Measurements from ENCODE around the gene ARHGAP42. TPM values are rescaled to one million over a fixed set of nuclear protein-coding genes. Genes with fewer than 3 reads are reported as not detected.
A peak's percentile ranks its signal among the peaks of the same experiment; 100 is the strongest.

Gene ARHGAP42
- polyA plus RNA-seq, 3 donors from 2014 or later, result 0.27 to 1.2 (median 0.74) TPM

GRCh38 chr11:100857236-100858005 lies 170.3 kb downstream of the ARHGAP42 start:
- H3K27ac Mint-ChIP-seq, result no peak overlapping the region
- H3K36me3 Mint-ChIP-seq, result no peaks in the 10 kb centered on the region
- no peaks in the 10 kb centered on the region for H3K27me3 Mint-ChIP-seq (ENCODE audit: low read depth in 3 of 3)
- no peak for DNase-seq
- H3K4me1 Mint-ChIP-seq, result no peaks in the 10 kb centered on the region
- H3K9me3 Mint-ChIP-seq, result no peaks in the 10 kb centered on the region
- H3K4me3 Mint-ChIP-seq, result no peak overlapping the region

GRCh38 chr11:100860318-100861155 lies 173.4 kb downstream of the ARHGAP42 start:
- H3K4me1 Mint-ChIP-seq, result peaks cover 6 to 7% of the 10 kb centered on the region in 2 donors
- no peaks in the 10 kb centered on the region for H3K9me3 Mint-ChIP-seq
- no peak overlapping the region for H3K4me3 Mint-ChIP-seq
- DNase-seq, result no peak
- H3K36me3 Mint-ChIP-seq, result no peaks in the 10 kb centered on the region
- no peak overlapping the region for H3K27ac Mint-ChIP-seq
- H3K27me3 Mint-ChIP-seq (ENCODE audit: low read depth in 3 of 3), result no peaks in the 10 kb centered on the region

- no peaks in the 10 kb centered on the region for H3K9me3 Mint-ChIP-seq
- no peak overlapping the region for H3K27ac Mint-ChIP-seq
- no peak overlapping the region for H3K4me3 Mint-ChIP-seq
- peaks cover 8 to 11% of the 10 kb centered on the region in 2 donors for H3K4me1 Mint-ChIP-seq
- H3K27me3 Mint-ChIP-seq (ENCODE audit: low read depth in 3 of 3), result no peaks in the 10 kb centered on the region
- no peak for DNase-seq
- no peaks in the 10 kb centered on the region for H3K36me3 Mint-ChIP-seq
Measured at GRCh38 chr11:100861212-100861611, 174.1 kb downstream of the ARHGAP42 start.

GRCh38 chr11:100863080-100863581 lies 176.0 kb downstream of the ARHGAP42 start:
- no peaks in the 10 kb centered on the region for H3K27me3 Mint-ChIP-seq (ENCODE audit: low read depth in 3 of 3)
- no peaks in the 10 kb centered on the region for H3K9me3 Mint-ChIP-seq
- no peaks in the 10 kb centered on the region for H3K36me3 Mint-ChIP-seq
- H3K4me3 Mint-ChIP-seq, result no peak overlapping the region
- peaks cover 15 to 18% of the 10 kb centered on the region in 2 donors for H3K4me1 Mint-ChIP-seq
- no peak for DNase-seq
- peak overlapping the region in 2 of 6 donors; percentile 1 to 6 for H3K27ac Mint-ChIP-seq

- H3K4me1 Mint-ChIP-seq, result peaks cover 15 to 18% of the 10 kb centered on the region in 2 donors
- H3K27ac Mint-ChIP-seq, result no peak overlapping the region
- DNase-seq, result no peak
- no peaks in the 10 kb centered on the region for H3K27me3 Mint-ChIP-seq (ENCODE audit: low read depth in 3 of 3)
- no peaks in the 10 kb centered on the region for H3K9me3 Mint-ChIP-seq
- no peaks in the 10 kb centered on the region for H3K36me3 Mint-ChIP-seq
- no peak overlapping the region for H3K4me3 Mint-ChIP-seq
Measured at GRCh38 chr11:100865443-100866065, 178.5 kb downstream of the ARHGAP42 start.

- no peak overlapping the region for H3K27ac Mint-ChIP-seq
- H3K4me3 Mint-ChIP-seq, result no peak overlapping the region
- no peaks in the 10 kb centered on the region for H3K27me3 Mint-ChIP-seq (ENCODE audit: low read depth in 3 of 3)
- no peaks in the 10 kb centered on the region for H3K36me3 Mint-ChIP-seq
- peaks cover 15 to 18% of the 10 kb centered on the region in 2 donors for H3K4me1 Mint-ChIP-seq
- DNase-seq, result no peak
- H3K9me3 Mint-ChIP-seq, result no peaks in the 10 kb centered on the region
Measured at GRCh38 chr11:100866453-100866852, 179.4 kb downstream of the ARHGAP42 start.

- DNase-seq, result no peak
- H3K27me3 Mint-ChIP-seq (ENCODE audit: low read depth in 3 of 3), result no peaks in the 10 kb centered on the region
- H3K4me3 Mint-ChIP-seq, result no peak overlapping the region
- no peaks in the 10 kb centered on the region for H3K36me3 Mint-ChIP-seq
- no peaks in the 10 kb centered on the region for H3K9me3 Mint-ChIP-seq
- no peak overlapping the region for H3K27ac Mint-ChIP-seq
- peaks cover 15 to 18% of the 10 kb centered on the region in 2 donors for H3K4me1 Mint-ChIP-seq
Measured at GRCh38 chr11:100867606-100868005, 180.5 kb downstream of the ARHGAP42 start.

- no peaks in the 10 kb centered on the region for H3K9me3 Mint-ChIP-seq
- no peak overlapping the region for H3K27ac Mint-ChIP-seq
- DNase-seq, result no peak
- H3K4me1 Mint-ChIP-seq, result peaks cover 9 to 12% of the 10 kb centered on the region in 2 donors
- H3K4me3 Mint-ChIP-seq, result no peak overlapping the region
- H3K36me3 Mint-ChIP-seq, result no peaks in the 10 kb centered on the region
- H3K27me3 Mint-ChIP-seq (ENCODE audit: low read depth in 3 of 3), result no peaks in the 10 kb centered on the region
Measured at GRCh38 chr11:100869328-100869727, 182.2 kb downstream of the ARHGAP42 start.

- Mint-ChIP-seq H3K27ac (no peak overlapping the region), H3K4me1 (peaks cover 9 to 12% of the 10 kb centered on the region in 2 donors), H3K4me3 (no peak overlapping the region), H3K27me3 (ENCODE audit: low read depth in 3 of 3) (peaks cover 0 to 2% (median 0%) of the 10 kb centered on the region in 3 donors), H3K36me3 (no peaks in the 10 kb centered on the region), H3K9me3 (no peaks in the 10 kb centered on the region)
- DNase-seq, result no peak
Measured at GRCh38 chr11:100870138-100870537, 183.1 kb downstream of the ARHGAP42 start.

GRCh38 chr11:100872951-100873740 lies 186.1 kb downstream of the ARHGAP42 start:
- Mint-ChIP-seq H3K27ac (no peak overlapping the region), H3K36me3 (no peaks in the 10 kb centered on the region), H3K9me3 (peaks cover 0 to under 1% (median 0%) of the 10 kb centered on the region in 6 donors), H3K27me3 (ENCODE audit: low read depth in 3 of 3) (peaks cover 0 to 2% (median 0%) of the 10 kb centered on the region in 3 donors), H3K4me1 (no peaks in the 10 kb centered on the region), H3K4me3 (no peak overlapping the region)
- no peak for DNase-seq

GRCh38 chr11:100874203-100874602 lies 187.1 kb downstream of the ARHGAP42 start:
- no peak overlapping the region for H3K27ac Mint-ChIP-seq
- H3K36me3 Mint-ChIP-seq, result no peaks in the 10 kb centered on the region
- no peak for DNase-seq
- peaks cover 0 to 2% (median 1%) of the 10 kb centered on the region in 3 donors for H3K27me3 Mint-ChIP-seq (ENCODE audit: low read depth in 3 of 3)
- peaks cover 0 to 3% (median 0%) of the 10 kb centered on the region in 6 donors for H3K9me3 Mint-ChIP-seq
- H3K4me3 Mint-ChIP-seq, result no peak overlapping the region
- no peaks in the 10 kb centered on the region for H3K4me1 Mint-ChIP-seq

GRCh38 chr11:100875521-100875869 lies 188.4 kb downstream of the ARHGAP42 start:
- Mint-ChIP-seq H3K36me3 (no peaks in the 10 kb centered on the region), H3K27ac (no peak overlapping the region), H3K4me3 (no peak overlapping the region), H3K4me1 (no peaks in the 10 kb centered on the region), H3K9me3 (peaks cover 0 to 8% (median 0%) of the 10 kb centered on the region in 6 donors), H3K27me3 (ENCODE audit: low read depth in 3 of 3) (peaks cover 0 to 2% (median 1%) of the 10 kb centered on the region in 3 donors)
- DNase-seq, result no peak

- DNase-seq, result no peak
- no peak overlapping the region for H3K4me3 Mint-ChIP-seq
- peaks cover 0 to 3% (median 0%) of the 10 kb centered on the region in 3 donors for H3K36me3 Mint-ChIP-seq
- no peaks in the 10 kb centered on the region for H3K4me1 Mint-ChIP-seq
- H3K27ac Mint-ChIP-seq, result no peak overlapping the region
- H3K27me3 Mint-ChIP-seq (ENCODE audit: low read depth in 3 of 3), result peaks cover 0 to 2% (median 1%) of the 10 kb centered on the region in 3 donors
- H3K9me3 Mint-ChIP-seq, result peaks cover 0 to 8% (median 2%) of the 10 kb centered on the region in 6 donors
Measured at GRCh38 chr11:100876815-100877520, 189.9 kb downstream of the ARHGAP42 start.

Data from immature natural killer cell (primary cell).